GM21381 (cell line): Measurements from ENCODE around the gene CDC14B.
"Not testable (repeated sequence)": the region's sequence is repeated elsewhere in the genome, so short reads cannot be mapped to it uniquely, and the experiment has no call there.

Experiments
- ATAC-seq: cut with Tn5 transposase; IDR thresholded peaks from one replicate; pipeline ENCODE4 v1.9.1; 2021; ENCODE audit warnings: mild to moderate bottlenecking, moderate library complexity; ENCODE audit not compliant: unreplicated experiment

CDC14B gene

GRCh38 chr9:96551403-96551802, 68.2 kb downstream of the CDC14B start:
- no peak for ATAC-seq

- ATAC-seq: no peak
Measured at GRCh38 chr9:96550659-96551058, 69.0 kb downstream of the CDC14B start.

- not testable (repeated sequence) for ATAC-seq
Measured at GRCh38 chr9:96543131-96543530, 76.5 kb downstream of the CDC14B start.

DNA sequence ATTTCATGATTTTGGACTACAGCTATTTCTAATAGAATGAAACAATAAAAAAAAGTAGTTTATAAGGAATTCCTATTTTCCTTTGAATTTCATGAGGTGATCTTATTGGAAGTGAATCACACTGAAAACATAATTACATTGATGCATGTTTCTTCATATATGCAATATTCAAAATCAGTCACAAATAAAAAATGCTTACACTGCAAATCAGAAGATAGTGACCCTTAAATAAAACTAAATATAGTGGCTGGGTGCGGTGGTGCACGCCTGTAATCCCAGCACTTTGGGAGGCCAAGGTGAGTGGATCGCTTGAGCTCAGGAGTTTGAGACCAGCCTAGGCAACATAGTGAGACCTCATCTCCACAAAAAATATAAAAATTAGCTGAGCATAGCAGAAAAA, 79.5 kb downstream of the CDC14B start:
- ATAC-seq: no peak

DNA sequence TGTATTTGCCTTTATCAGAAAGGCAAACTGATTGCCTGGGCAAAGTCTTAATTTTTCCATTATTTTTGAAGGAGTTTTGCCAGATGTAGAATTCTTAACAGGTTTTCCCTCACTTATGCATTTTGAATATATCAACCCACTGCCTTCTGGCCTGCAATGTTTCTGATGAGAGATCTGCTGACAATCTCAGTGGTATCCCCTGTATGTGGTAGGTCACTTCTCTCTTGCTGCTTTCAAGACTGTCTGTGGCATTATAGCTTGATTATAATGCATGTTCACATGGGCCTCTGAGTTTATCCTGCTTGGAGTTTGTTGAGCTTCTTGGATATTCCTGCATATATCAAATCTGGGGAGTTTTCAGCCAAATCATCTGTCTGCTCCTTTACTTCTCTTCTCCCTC, 87.5 kb downstream of the CDC14B start:
- ATAC-seq: no peak

DNA sequence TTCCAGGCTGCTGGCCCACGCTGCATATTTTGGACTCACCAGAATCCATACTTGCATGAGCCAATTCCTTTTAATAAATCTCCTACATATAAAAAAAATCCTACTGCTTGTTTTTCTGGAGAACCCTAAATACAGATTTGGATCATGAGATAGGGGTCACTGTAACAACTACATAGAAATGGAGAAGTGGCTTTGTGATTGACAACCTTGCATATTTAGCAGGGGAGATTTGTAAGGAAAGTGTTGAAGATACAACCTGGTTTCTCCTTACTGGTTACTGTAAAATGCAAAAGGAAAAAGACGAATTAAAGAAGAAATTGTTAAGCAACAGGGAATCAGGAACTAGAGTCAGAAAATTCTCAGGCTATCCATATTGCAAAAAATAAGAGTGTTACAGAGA, 94.9 kb downstream of the CDC14B start:
- ATAC-seq: no peak

GRCh38 chr9:96524045-96524444, 95.6 kb downstream of the CDC14B start:
- no peak for ATAC-seq

DNA sequence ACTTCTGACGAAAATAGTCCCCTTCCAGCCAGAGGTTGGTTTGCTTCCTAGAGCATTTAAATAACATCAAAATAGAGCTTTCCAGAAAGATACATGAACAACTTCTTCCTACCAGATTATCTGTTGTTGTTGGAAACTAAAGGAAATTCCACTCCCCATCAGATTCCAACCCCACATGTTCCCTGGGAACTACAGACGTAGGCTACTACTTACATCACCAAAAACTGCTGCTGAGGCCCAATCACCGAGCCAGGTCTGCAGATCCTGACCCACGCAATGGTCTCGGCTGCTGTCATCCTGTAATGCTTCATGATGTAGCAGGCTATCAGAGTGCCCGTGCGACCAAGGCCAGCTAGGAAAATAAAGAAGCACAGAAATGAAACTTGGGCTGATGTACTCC, 96.3 kb downstream of the CDC14B start:
- ATAC-seq: no peak

DNA sequence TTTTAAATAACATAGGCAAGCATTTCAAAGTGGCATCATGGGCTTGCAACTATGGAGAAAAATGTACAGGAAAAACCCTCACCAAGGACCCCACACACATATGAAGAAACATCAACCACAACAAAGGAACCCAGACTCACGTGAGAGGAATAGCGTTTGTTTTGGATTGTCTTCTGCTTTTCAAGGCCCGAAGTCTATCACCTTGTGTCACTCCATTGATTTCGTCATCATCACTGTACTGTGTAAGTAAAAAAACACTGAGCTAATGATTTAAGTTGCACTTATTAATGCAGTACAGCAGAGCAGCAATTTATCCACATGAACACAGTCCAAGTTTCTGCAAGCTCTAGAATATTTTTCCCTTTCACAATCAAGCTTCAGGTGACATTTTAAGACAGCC, 97.3 kb downstream of the CDC14B start:
- no peak for ATAC-seq

DNA sequence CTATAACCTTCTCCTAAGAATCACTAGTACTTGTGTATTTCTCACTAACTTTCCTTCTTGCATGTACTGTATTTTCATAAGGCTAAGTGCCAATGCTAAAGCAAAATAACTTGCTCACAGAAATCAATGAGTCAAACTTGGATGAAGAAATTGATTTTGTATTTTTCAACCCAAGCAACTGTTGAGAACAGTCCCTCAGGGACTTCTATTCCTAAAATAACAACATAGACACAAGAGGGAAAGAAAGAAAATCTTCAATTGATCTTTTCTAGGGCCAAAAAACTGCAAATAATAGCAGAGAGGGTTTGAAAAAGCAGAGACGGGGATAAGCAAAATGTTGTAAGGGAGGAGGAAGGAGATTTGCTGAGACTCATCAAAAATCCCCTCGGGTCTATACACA, 99.9 kb downstream of the CDC14B start:
- no peak for ATAC-seq

GRCh38 chr9:96519095-96519494, 100.5 kb downstream of the CDC14B start:
- ATAC-seq: no peak

DNA sequence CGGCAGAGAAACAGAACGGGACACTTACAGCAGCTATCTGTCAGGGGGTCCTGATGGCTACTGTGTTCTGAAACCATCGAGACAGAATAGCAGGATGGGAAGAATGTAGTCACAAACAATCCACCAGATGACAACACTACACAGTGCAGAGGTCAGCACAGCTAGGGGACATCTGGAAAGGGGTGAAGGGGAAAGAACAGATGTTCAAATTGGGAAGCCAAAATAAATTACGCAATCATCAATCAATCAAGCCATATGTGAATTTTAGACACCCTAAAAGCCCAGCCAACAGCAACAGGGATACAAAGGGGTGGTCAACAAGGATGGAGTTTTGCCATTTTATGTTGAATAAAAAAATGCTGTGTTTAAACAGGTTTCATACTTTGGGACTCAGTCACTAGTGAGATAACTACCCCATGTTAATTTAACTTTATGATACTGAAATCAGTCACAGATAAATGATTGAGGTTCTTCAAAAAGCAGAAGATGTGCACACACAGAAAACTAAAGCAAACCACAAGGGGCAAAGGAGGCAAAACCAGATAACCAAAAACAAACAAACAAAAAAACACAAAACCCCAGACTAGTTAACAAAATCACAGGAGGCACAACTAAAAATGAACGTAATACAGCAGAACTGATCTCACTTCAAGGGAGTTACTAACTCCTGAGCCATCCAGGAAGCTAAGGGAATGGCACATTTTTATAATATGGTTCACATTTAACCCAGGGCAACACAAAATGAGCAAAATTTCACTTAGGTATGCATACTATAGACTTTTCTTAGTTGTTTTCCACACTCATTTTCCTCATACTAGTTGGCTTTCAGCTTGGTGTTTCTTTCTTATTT, 103.8 kb downstream of the CDC14B start:
- no peak for ATAC-seq

GRCh38 chr9:96514800-96515158, 104.9 kb downstream of the CDC14B start:
- ATAC-seq: no peak

DNA sequence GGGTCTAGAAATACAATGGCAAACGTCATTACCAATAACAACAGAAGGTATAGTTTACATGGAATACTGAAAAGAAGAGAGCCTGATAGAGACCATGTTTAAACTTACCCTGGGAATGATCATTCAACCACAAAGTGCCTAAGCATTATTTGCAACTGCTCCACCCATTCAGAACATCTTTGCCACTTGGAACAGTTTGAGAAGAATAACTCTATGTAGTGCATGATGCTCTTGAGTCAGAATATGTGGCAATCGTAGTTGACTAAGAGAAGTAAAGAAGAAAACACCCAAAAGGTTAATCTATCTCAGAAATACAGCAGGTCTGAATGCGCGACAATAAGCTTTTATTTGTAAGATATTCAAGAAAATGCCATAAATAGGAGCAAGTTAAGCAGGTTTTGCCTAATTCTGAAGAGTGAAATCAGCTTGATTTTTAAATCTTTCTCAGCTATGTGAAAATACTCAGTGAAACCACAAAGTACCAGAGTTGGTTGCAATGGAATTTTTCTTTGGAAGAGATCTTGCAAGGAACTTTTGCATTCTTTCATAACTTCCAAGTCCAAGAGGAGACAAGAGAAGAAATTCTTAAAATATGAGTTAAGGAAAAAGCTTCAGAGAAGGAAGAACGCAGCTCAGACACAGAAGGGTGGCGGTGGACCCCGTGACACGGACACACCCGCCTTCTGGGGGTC, 105.4 kb downstream of the CDC14B start:
- no peak for ATAC-seq

GRCh38 chr9:96513622-96514021, 106.0 kb downstream of the CDC14B start:
- no peak for ATAC-seq

GRCh38 chr9:96512240-96512639, 107.4 kb downstream of the CDC14B start:
- no peak for ATAC-seq

DNA sequence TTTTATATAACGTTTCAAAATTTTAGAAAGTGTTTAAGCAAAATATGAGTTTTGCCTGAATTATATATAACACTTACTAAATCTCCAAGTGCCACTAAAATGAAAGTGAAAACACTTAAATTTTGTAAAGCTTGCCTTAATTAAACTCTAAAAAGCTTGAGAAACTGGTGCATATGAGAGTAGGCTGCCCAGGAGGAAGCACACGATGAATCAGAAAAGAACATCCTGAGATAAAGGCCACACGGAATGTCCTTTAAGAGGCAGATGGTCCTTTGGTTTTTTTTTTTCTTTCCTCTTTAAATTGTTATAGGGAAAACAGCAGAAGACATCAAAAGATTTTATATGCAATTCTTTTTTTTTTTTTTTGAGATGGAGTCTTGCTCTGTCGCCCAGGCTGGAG, 109.4 kb downstream of the CDC14B start:
- no peak for ATAC-seq

GRCh38 chr9:96509848-96510247, 109.8 kb downstream of the CDC14B start:
- ATAC-seq: no peak

DNA sequence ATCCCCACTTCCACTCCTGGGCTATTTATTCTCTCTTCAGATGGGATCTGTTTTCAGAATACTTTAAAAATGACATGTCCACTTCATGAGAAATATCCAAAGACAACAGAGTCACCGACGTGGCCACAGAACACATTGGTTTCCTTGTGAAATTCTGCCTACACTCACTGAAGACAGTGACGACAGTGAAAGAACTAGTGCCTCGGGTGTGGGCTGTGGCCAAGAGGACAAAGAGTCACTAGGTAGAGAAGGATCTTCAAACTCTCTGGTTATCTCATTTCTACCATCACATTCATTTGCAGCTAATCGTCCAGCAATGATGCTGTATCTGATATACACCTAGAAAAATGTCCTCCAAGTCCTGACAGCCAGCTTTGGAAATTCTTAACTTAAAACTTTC, 110.6 kb downstream of the CDC14B start:
- no peak for ATAC-seq

GRCh38 chr9:96508227-96508940, 111.3 kb downstream of the CDC14B start:
- ATAC-seq: no peak

GRCh38 chr9:96505316-96505991, 114.2 kb downstream of the CDC14B start:
- no peak for ATAC-seq
